ENCODE measurements around the gene PDE11A. TPM values are rescaled to one million over a fixed set of nuclear protein-coding genes. Genes with fewer than 3 reads are reported as not detected.

PDE11A gene
- total RNA-seq, 6 experiments from 2014 or later, result 1.2 to 3.1 (median 1.4) TPM

DNA sequence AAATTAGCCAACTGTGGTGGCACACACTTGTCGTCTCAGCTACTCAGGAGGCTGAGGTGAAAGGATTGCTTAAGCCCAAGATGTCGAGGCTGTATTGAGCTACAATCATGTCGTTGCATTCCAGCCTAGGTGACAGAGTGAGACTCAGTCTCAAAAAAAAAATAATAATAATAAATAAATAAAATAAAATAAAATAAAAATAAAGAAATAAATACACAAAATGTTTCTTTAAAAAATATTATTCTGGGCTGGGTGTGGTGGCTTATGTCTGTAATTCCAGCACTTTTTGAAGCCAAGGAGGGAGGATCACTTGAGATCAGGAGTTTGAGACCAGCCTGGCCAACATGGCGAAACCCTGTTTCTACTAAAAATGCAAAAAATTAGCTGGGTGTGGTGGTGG lies 407.2 kb downstream of the PDE11A start:
- Mint-ChIP-seq H3K4me3 (no peak overlapping the region), H3K9me3 (no peaks in the 10 kb centered on the region), H3K27ac (no peak overlapping the region), H3K27me3 (ENCODE audit: insufficient read depth) (peaks cover 1% of the 10 kb centered on the region; the same call in 1 of the 2 replicates), H3K36me3 (ENCODE audit: low read depth) (no peaks in the 10 kb centered on the region), H3K4me1 (ENCODE audit: low read depth) (peaks cover 6% of the 10 kb centered on the region; the same call in 1 of the 2 replicates)
- TF ChIP-seq, protein P1, sequence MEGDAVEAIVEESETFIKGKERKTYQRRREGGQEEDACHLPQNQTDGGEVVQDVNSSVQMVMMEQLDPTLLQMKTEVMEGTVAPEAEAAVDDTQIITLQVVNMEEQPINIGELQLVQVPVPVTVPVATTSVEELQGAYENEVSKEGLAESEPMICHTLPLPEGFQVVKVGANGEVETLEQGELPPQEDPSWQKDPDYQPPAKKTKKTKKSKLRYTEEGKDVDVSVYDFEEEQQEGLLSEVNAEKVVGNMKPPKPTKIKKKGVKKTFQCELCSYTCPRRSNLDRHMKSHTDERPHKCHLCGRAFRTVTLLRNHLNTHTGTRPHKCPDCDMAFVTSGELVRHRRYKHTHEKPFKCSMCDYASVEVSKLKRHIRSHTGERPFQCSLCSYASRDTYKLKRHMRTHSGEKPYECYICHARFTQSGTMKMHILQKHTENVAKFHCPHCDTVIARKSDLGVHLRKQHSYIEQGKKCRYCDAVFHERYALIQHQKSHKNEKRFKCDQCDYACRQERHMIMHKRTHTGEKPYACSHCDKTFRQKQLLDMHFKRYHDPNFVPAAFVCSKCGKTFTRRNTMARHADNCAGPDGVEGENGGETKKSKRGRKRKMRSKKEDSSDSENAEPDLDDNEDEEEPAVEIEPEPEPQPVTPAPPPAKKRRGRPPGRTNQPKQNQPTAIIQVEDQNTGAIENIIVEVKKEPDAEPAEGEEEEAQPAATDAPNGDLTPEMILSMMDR (IDR thresholded peaks at IDR 0.05), result no peak
- DNase-seq, result no peak

DNA sequence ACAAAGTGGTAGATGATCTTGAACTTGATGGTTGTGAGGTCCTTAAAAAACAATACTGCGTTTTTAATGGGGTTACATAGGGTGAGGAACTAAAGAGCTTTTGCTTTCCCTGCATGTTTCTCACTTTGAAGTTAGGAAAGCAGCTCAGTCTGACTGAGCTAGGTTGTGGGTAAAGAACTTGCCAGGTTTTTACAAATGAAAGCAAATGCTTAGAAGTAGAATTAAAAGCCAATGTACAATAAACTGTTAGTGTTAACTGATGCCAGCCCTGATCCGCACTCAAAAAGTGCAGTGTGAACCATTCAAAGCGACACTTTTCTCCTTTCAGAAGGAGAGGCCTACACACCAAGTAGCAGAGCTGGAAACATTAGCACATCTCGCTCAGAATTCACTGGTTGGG lies 409.7 kb downstream of the PDE11A start:
- Mint-ChIP-seq H3K4me1 (ENCODE audit: low read depth) (0 out of 2 replicates have a peak, but pooled peaks cover 6% of the 10 kb centered on the region), H3K27ac (no peak overlapping the region), H3K27me3 (ENCODE audit: insufficient read depth) (peaks cover 7% of the 10 kb centered on the region), H3K4me3 (no peak overlapping the region), H3K9me3 (no peaks in the 10 kb centered on the region), H3K36me3 (ENCODE audit: low read depth) (no peaks in the 10 kb centered on the region)
- TF ChIP-seq, protein P1 (IDR thresholded peaks at IDR 0.05), result no peak
- DNase-seq, result no peak

DNA sequence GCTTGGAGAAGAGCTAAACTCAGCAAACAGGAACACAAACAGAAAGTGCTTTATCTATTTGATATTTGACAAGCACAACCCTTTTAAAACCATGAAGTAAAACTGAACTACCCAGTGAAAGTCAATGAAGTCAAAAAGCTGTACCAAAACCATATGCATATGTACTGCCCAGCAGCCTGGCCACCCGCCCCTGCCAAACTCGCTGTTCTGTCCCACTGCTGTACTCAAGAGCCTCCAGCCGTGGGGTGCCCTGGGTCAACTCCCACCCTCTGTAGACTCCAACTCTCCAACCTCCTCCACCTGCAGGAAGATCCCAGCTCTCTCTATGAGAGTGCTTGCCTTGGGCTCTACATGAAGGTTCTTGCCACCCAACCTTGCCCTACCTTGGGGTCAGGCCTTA lies 411.8 kb downstream of the PDE11A start:
- no peak for DNase-seq
- Mint-ChIP-seq H3K36me3 (ENCODE audit: low read depth) (no peaks in the 10 kb centered on the region), H3K9me3 (no peaks in the 10 kb centered on the region), H3K27ac (no peak overlapping the region), H3K27me3 (ENCODE audit: insufficient read depth) (peaks cover 9% of the 10 kb centered on the region), H3K4me3 (no peak overlapping the region), H3K4me1 (ENCODE audit: low read depth) (no peaks in the 10 kb centered on the region)
- TF ChIP-seq, protein P1 (IDR thresholded peaks at IDR 0.05), result no peak

DNA sequence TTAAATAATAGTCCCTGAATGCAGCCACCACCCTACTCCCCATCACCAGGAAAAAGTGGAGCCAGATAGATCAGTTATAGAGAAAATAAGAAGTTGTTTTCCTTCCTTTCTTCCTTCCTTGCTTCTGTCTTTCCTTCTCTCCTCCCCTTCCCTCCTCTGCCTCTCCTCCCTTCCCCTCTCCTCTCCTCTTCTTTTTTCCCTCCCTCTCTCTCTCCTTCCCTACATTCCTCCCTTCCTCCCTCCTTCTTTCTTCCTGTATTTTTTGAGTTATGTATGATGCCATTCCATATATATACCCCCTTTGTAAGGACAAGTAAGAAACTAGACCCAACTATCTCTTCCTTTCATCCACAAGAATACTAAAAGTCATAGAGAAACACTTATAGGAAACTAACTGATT lies 414.3 kb downstream of the PDE11A start:
- H3K4me3 Mint-ChIP-seq, result no peak overlapping the region
- TF ChIP-seq, protein P1 (IDR thresholded peaks at IDR 0.05), result no peak
- H3K27me3 Mint-ChIP-seq (ENCODE audit: insufficient read depth), result peaks cover 9% of the 10 kb centered on the region
- H3K27ac Mint-ChIP-seq, result no peak overlapping the region
- DNase-seq, result no peak
- no peaks in the 10 kb centered on the region for H3K4me1 Mint-ChIP-seq (ENCODE audit: low read depth)
- H3K9me3 Mint-ChIP-seq, result no peaks in the 10 kb centered on the region
- no peaks in the 10 kb centered on the region for H3K36me3 Mint-ChIP-seq (ENCODE audit: low read depth)

DNA sequence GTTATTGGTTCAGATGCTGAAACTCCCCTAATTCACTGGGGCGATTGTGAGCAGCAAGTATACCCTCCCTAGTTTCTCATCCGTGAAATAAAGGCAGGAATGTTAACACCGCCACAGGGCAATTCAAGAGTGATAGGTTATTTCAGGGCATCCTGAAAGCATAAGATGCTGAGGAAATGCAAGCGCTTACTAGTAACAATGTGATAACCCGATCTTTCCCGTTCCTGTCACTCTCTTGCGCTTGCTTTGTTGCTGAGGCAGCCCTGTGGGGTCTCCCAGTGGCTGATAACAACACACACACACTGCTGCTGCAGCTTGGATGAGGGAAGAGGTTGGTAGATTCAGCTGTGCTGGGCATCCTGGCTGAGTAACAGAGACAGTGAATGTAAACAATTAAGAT lies 420.7 kb downstream of the PDE11A start:
- Mint-ChIP-seq H3K4me3 (no peak overlapping the region), H3K4me1 (ENCODE audit: low read depth) (no peaks in the 10 kb centered on the region), H3K27ac (no peak overlapping the region), H3K27me3 (ENCODE audit: insufficient read depth) (peaks cover 2% of the 10 kb centered on the region), H3K9me3 (no peaks in the 10 kb centered on the region), H3K36me3 (ENCODE audit: low read depth) (no peaks in the 10 kb centered on the region)
- TF ChIP-seq, protein P1 (IDR thresholded peaks at IDR 0.05), result no peak
- DNase-seq, result no peak

All from HFFc6 (cell line).